ENCODE results near the gene OR2M5.

DNA sequence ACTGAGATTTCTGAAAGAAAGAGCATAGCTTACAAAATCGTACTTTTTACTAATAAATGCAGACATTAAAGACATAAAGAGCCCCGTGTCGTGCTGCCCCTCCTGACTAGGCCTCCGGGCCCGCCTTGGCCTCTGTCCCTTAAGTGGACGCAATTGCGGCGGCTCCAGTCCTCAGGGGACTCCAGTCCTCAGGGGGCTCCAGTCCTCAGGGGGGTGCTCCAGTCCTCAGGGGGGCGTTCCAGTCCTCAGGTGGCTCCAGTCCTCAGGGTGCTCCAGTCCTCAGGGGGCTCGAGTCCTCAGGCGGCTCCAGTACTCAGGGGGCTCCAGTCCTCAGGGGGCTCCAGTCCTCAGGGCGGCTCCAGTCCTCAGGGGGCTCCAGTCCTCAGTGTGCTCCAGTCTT lies 19.1 kb downstream of the OR2M5 start:
- TF ChIP-seq PCBP1 (IDR thresholded peaks at IDR 0.05; ENCODE audit: low read depth, low read length, poor library complexity, severe bottlenecking) (no peak), RCOR1 (IDR thresholded peaks at IDR 0.05; ENCODE audit: borderline replicate concordance in 1 of 2, low read depth in 2 of 2, low read length in 2 of 2) (no peak), RBM34 (IDR thresholded peaks at IDR 0.05; ENCODE audit: borderline replicate concordance, insufficient read depth, low read length) (no peak), UBTF (IDR thresholded peaks at IDR 0.05; ENCODE audit: borderline replicate concordance in 1 of 2, low read depth in 2 of 2, low read length in 2 of 2) (no peak), BDP1 (IDR thresholded peaks at IDR 0.05; ENCODE audit: insufficient read depth, insufficient read length) (no peak), CBX5 (IDR thresholded peaks at IDR 0.05; ENCODE audit: borderline replicate concordance, low read depth) (no peak)
- TF ChIP-seq, protein P1, sequence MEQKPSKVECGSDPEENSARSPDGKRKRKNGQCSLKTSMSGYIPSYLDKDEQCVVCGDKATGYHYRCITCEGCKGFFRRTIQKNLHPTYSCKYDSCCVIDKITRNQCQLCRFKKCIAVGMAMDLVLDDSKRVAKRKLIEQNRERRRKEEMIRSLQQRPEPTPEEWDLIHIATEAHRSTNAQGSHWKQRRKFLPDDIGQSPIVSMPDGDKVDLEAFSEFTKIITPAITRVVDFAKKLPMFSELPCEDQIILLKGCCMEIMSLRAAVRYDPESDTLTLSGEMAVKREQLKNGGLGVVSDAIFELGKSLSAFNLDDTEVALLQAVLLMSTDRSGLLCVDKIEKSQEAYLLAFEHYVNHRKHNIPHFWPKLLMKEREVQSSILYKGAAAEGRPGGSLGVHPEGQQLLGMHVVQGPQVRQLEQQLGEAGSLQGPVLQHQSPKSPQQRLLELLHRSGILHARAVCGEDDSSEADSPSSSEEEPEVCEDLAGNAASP (IDR thresholded peaks at IDR 0.05), result no peak

Measured in K562 (cell line).